HFFc6 (cell line): ENCODE data around the gene HADHA. TPM values are rescaled to one million over a fixed set of nuclear protein-coding genes. Genes with fewer than 3 reads are reported as not detected.

Experiments used
- DNase-seq: peaks from one replicate; pipeline ENCODE4 v3.0.0-alpha.2; 2018
- H3K27ac Mint-ChIP-seq: 2 replicates; pipeline ENCODE4 v1.8.0; 2020; ENCODE audit warnings: mild to moderate bottlenecking, mixed read lengths
- H3K27me3 Mint-ChIP-seq: 2 replicates; pipeline ENCODE4 v1.8.0; 2021; ENCODE audit warnings: mild to moderate bottlenecking, moderate library complexity, mixed read lengths; ENCODE audit not compliant: insufficient read depth
- H3K36me3 Mint-ChIP-seq: 2 replicates; pipeline ENCODE4 v1.8.0; 2021; ENCODE audit warnings: low read depth, mixed read lengths
- H3K4me1 Mint-ChIP-seq: 2 replicates; pipeline ENCODE4 v1.8.0; 2020; ENCODE audit warnings: low read depth, mixed read lengths
- H3K4me3 Mint-ChIP-seq: 2 replicates; pipeline ENCODE4 v1.8.0; 2020; ENCODE audit warnings: mild to moderate bottlenecking, moderate library complexity, mixed read lengths
- H3K9me3 Mint-ChIP-seq: 2 replicates; pipeline ENCODE4 v1.8.0; 2020; ENCODE audit warnings: mild to moderate bottlenecking, mixed read lengths
- CTCF ChIP-seq: fragments of 200-600 bp; sonication (generic); IDR thresholded peaks from 2 replicates; pipeline ENCODE4 v1.5.0; 2021; ENCODE audit warnings: antibody characterized with exemption, mild to moderate bottlenecking
- total RNA-seq, 6 experiments: library from RNA; stranded (reverse); fragmentation: NEBNext Ultra II Directional; extraction: Animal tissue kit (Norgen Biotek cat#: 25700); gene quantifications; 2 replicates in 1 of 6; 3 replicates in 5 of 6; pipeline ENCODE4 v1.2.3, GENCODE V29; 2021

Gene HADHA
- total RNA-seq, 6 experiments from 2014 or later, result 127 to 138 (median 133) TPM

GRCh38 chr2:26161926-26162325 lies 82.5 kb downstream of the HADHA start:
- TF ChIP-seq CTCF, result no peak
- no peak for DNase-seq
- Mint-ChIP-seq H3K9me3 (no peaks in the 10 kb centered on the region), H3K4me1 (no peaks in the 10 kb centered on the region), H3K4me3 (no peak overlapping the region), H3K27me3 (peaks cover 10% of the 10 kb centered on the region), H3K27ac (no peak overlapping the region), H3K36me3 (no peaks in the 10 kb centered on the region)

DNA sequence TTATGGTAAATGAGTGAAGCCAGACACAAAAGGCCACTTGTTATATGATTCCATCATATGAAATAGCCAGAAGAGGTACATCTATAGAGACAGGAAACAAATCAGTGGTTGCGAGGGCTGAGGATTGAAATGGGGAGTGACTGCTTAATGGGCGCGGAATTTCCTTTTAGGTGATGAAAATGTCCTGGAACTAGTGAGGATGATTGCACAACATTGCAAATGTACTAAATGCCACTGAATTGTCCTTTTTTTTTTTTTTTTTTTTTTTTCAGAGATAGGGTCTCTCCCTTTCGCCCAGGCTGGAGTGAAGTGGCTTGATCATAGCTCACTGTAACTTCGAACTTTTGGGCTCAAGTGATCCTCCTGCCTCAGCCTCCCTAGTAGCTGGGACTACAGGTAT lies 86.9 kb downstream of the HADHA start:
- H3K27ac Mint-ChIP-seq, result no peak overlapping the region
- no peak for TF ChIP-seq CTCF
- H3K4me1 Mint-ChIP-seq, result no peaks in the 10 kb centered on the region

GRCh38 chr2:26150243-26150642 lies 94.2 kb downstream of the HADHA start:
- no peak overlapping the region for H3K27ac Mint-ChIP-seq
- no peak for TF ChIP-seq CTCF
- no peak for DNase-seq
- no peaks in the 10 kb centered on the region for H3K36me3 Mint-ChIP-seq
- peaks cover 10% of the 10 kb centered on the region; the same call in 1 of the 2 replicates for H3K9me3 Mint-ChIP-seq
- peaks cover 12% of the 10 kb centered on the region for H3K27me3 Mint-ChIP-seq
- no peak overlapping the region for H3K4me3 Mint-ChIP-seq
- peaks cover 2% of the 10 kb centered on the region; the same call in 1 of the 2 replicates for H3K4me1 Mint-ChIP-seq

More for the DNA sequence above, 86.9 kb downstream of the HADHA start:
- H3K27me3 Mint-ChIP-seq, result peaks cover 13% of the 10 kb centered on the region
- H3K9me3 Mint-ChIP-seq, result peaks cover 10% of the 10 kb centered on the region; the same call in 1 of the 2 replicates
- H3K36me3 Mint-ChIP-seq, result no peaks in the 10 kb centered on the region
- no peak overlapping the region for H3K4me3 Mint-ChIP-seq
- no peak for DNase-seq

DNA sequence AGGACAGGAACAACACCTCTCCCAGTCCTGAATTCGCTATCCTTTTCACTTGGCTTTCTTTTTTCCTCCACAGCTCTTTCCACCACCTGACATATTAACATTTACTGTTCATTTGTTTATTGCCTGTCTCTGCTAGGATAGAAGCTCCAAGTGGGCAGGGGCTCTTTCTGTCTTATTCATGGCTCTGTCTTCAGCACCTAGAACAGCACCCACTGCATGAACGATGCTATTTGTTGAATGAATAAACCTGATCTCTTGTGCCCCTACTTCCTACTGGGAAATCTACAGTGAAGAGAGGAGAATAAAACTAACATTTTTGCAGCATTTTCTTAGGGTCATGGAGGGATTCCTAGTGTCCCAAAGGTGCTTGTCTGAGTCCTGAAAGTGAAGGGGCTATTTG lies 95.9 kb downstream of the HADHA start:
- peaks cover 6% of the 10 kb centered on the region; the same call in 1 of the 2 replicates for H3K4me1 Mint-ChIP-seq
- H3K4me3 Mint-ChIP-seq, result no peak overlapping the region
- no peak for TF ChIP-seq CTCF
- H3K36me3 Mint-ChIP-seq, result no peaks in the 10 kb centered on the region
- H3K27ac Mint-ChIP-seq, result no peak overlapping the region
- peaks cover under 1% of the 10 kb centered on the region; the same call in 1 of the 2 replicates for H3K9me3 Mint-ChIP-seq
- peaks cover 7% of the 10 kb centered on the region for H3K27me3 Mint-ChIP-seq
- no peak for DNase-seq

DNA sequence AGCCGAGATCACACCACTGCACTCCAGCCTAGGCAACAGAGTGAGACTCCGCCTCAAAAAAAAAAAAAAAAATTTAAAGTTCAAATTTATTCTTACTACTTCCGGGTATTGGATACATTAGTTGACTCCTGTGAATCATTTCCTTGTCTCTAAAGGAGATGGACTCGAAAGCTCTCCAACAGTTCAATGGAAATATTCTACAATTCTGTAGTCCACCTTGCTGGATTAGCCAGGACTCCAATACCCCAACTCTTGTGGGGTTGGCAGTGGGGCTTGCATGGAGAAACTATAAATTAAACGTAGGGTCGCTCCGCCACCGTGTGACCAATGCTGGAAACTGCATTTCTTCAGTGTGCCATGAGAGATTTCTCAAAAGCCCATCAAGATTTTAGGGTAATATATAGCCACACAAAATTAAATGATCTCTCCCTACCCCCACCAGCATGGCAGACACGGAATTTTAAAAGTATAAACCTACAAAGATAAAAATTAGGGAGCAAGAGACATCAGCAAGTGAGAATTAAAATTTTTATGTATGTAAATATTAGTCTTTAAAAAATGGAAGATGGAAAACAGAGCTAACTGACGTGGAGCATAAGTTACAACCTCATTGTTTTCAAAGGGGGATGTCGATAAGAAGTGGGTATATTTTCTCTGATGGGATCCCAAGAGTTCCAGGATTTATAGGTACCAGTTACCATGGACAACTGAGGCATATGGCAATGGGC lies 99.3 kb downstream of the HADHA start:
- H3K4me3 Mint-ChIP-seq, result no peak overlapping the region
- H3K27me3 Mint-ChIP-seq, result peaks cover 2% of the 10 kb centered on the region; the same call in 1 of the 2 replicates
- H3K36me3 Mint-ChIP-seq, result no peaks in the 10 kb centered on the region
- TF ChIP-seq CTCF, result peak; percentile 87
- peaks cover 6% of the 10 kb centered on the region; the same call in 1 of the 2 replicates for H3K4me1 Mint-ChIP-seq
- H3K9me3 Mint-ChIP-seq, result no peaks in the 10 kb centered on the region
- no peak overlapping the region for H3K27ac Mint-ChIP-seq
- peak; percentile 28 for DNase-seq
